ENCODE results near the gene PKLR. TPM values are rescaled to one million over a fixed set of nuclear protein-coding genes. Genes with fewer than 3 reads are reported as not detected.
A peak's percentile ranks its signal among the peaks of the same experiment; 100 is the strongest.
"Not testable (repeated sequence)": the region's sequence is repeated elsewhere in the genome, so short reads cannot be mapped to it uniquely, and the experiment has no call there.

Gene PKLR
- total RNA-seq, 1 donor from 2014 or later: 0.09 TPM

DNA sequence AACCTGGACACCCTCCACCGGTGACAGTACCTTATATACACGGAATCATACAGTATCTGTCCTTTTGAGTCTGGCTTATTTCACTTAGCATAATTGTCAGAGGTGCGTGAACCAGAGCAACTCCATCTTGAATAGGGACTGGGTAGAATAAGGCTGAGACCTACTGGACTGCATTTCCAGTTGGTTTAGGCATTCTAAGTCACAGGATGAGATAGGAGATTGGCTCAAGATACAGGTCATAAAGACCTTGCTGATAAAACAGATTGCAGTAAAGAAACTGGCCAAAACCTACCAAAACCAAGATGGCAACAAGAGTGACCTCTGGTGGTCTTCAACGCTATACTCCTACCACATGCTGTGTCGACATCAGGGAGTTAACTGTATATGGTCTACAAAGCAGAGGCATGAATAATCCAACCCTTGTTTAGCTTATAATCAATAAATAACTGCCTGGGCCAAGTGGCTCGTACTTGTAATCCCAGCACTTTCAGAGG is 6.1 kb upstream of the PKLR start:
- Mint-ChIP-seq H3K4me3 (peak overlapping the region; percentile 34), H3K27me3 (no peaks in the 10 kb centered on the region), H3K9me3 (no peaks in the 10 kb centered on the region), H3K36me3 (ENCODE audit: low read depth) (peaks cover 35% of the 10 kb centered on the region), H3K4me1 (peaks cover 30% of the 10 kb centered on the region), H3K27ac (peak overlapping the region; percentile 92)
- intact Hi-C loops (cut with micrococcal nuclease): loop anchor here (5.0 kb wide), 1 partner anchor 115 kb away; no protein-coding TSS in a partner anchor
- DNase-seq: no peak

- no peak overlapping the region for H3K4me3 Mint-ChIP-seq
- no peak for DNase-seq
- H3K36me3 Mint-ChIP-seq (ENCODE audit: low read depth): peaks cover 23% of the 10 kb centered on the region
- intact Hi-C loops (cut with micrococcal nuclease): loop anchor here (5.0 kb wide), 1 partner anchor 114 kb away; no protein-coding TSS in a partner anchor
- H3K27ac Mint-ChIP-seq: peak overlapping the region; percentile 74
- H3K27me3 Mint-ChIP-seq: no peaks in the 10 kb centered on the region
- H3K4me1 Mint-ChIP-seq: peaks cover 21% of the 10 kb centered on the region
- H3K9me3 Mint-ChIP-seq: no peaks in the 10 kb centered on the region
Observed at GRCh38 chr1:155305881-155306391, 4.7 kb upstream of the PKLR start.

DNA sequence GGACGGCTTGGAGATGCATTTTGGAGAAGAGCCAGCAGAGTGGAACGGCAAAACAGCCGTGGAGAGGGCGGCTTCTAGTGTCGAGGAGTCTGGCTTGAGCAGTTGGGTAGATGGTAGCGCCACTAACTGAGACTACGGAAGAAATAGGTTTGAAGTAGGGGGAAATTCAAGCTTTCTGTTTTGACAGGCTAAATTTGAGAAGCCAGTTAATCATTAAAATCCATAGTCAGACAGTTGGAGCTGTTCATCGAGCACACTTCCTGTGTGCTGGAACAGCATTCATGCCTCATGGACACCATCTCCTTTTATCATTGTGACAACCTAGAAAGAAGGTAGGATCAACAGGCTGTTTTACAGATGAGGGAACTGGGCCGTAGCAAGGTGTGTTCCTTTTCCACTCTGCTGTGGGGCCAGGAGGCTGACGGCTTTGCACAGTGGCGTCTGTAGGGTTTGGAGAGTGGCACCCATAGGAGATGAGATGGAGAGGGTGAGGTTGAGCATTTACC is 3.4 kb upstream of the PKLR start:
- no peaks in the 10 kb centered on the region for H3K9me3 Mint-ChIP-seq
- DNase-seq: no peak
- H3K27me3 Mint-ChIP-seq: no peaks in the 10 kb centered on the region
- no peak overlapping the region for H3K4me3 Mint-ChIP-seq
- intact Hi-C loops (cut with micrococcal nuclease): loop anchor here (5.0 kb wide), 1 partner anchor 112 kb away; no protein-coding TSS in a partner anchor
- H3K27ac Mint-ChIP-seq: no peak overlapping the region
- peaks cover 10% of the 10 kb centered on the region for H3K4me1 Mint-ChIP-seq
- peaks cover 10% of the 10 kb centered on the region for H3K36me3 Mint-ChIP-seq (ENCODE audit: low read depth)

GRCh38 chr1:155300553-155301329 is 497 bp downstream of the PKLR start:
- Mint-ChIP-seq H3K27ac (no peak overlapping the region), H3K27me3 (peaks cover 22% of the 10 kb centered on the region), H3K9me3 (no peaks in the 10 kb centered on the region), H3K4me3 (no peak overlapping the region), H3K36me3 (ENCODE audit: low read depth) (no peaks in the 10 kb centered on the region), H3K4me1 (peaks cover 5% of the 10 kb centered on the region)
- no peak for DNase-seq
- intact Hi-C loops (cut with micrococcal nuclease): no loop called here

DNA sequence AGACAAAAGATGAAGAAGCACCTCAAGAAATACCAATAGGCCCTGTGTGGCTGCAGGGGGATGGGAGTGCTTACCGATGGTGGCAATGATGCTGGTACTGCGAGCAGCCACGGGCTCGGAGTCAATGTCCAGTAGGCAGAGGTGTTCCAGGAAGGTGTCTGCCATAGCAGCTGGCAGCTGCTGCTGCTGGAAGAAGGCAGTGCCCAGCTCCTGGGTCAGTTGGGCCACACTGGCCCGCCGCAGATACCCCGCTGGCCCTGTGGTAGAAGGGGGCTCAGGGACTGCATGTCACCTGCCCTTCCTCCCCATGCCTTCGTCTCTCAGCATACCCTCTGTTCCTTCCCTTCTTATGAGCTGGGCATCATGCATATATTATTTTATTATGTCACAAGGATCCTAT is 1.2 kb downstream of the PKLR start:
- Mint-ChIP-seq H3K36me3 (ENCODE audit: low read depth) (no peaks in the 10 kb centered on the region), H3K9me3 (no peaks in the 10 kb centered on the region), H3K4me1 (peaks cover 5% of the 10 kb centered on the region), H3K4me3 (no peak overlapping the region), H3K27ac (no peak overlapping the region), H3K27me3 (peaks cover 27% of the 10 kb centered on the region)
- intact Hi-C loops (cut with micrococcal nuclease): no loop called here
- DNase-seq: no peak

GRCh38 chr1:155297384-155297783 is 3.9 kb downstream of the PKLR start:
- intact Hi-C loops (cut with micrococcal nuclease): no loop called here
- Mint-ChIP-seq H3K4me3 (no peak overlapping the region), H3K27ac (no peak overlapping the region), H3K4me1 (peaks cover 8% of the 10 kb centered on the region), H3K9me3 (no peaks in the 10 kb centered on the region), H3K27me3 (peaks cover 42% of the 10 kb centered on the region), H3K36me3 (ENCODE audit: low read depth) (no peaks in the 10 kb centered on the region)
- DNase-seq: no peak

DNA sequence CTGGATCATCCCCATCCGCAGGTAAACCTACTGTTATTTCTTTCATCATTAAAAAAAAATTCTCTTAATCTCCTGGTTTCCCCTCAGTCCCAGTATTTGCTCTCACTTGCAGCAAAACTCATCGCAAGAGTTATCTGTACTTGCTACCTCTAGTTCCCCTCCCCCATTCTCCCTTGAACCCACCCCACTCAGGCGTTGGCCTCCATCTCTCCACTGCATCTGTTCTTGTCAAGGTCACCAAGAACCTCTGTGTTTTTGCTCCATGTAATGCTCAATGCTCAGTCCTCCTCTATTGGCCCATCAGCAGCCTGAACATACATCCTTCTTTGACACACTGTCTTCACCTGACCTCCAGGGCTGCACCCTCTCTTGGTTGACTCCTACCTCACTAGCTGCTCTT is 4.6 kb downstream of the PKLR start:
- Mint-ChIP-seq H3K27me3 (peaks cover 46% of the 10 kb centered on the region), H3K4me1 (peaks cover 8% of the 10 kb centered on the region), H3K4me3 (no peak overlapping the region), H3K36me3 (ENCODE audit: low read depth) (no peaks in the 10 kb centered on the region), H3K9me3 (no peaks in the 10 kb centered on the region), H3K27ac (no peak overlapping the region)
- no peak for DNase-seq
- intact Hi-C loops (cut with micrococcal nuclease): no loop called here

GRCh38 chr1:155295942-155296267 is 5.3 kb downstream of the PKLR start:
- intact Hi-C loops (cut with micrococcal nuclease): no loop called here
- H3K9me3 Mint-ChIP-seq: no peaks in the 10 kb centered on the region
- no peak overlapping the region for H3K4me3 Mint-ChIP-seq
- H3K4me1 Mint-ChIP-seq: peaks cover 8% of the 10 kb centered on the region
- H3K36me3 Mint-ChIP-seq (ENCODE audit: low read depth): no peaks in the 10 kb centered on the region
- no peak for DNase-seq
- no peak overlapping the region for H3K27ac Mint-ChIP-seq
- H3K27me3 Mint-ChIP-seq: peaks cover 50% of the 10 kb centered on the region

- intact Hi-C loops (cut with micrococcal nuclease): no loop called here
- Mint-ChIP-seq H3K4me3 (peak overlapping the region; percentile 47), H3K36me3 (ENCODE audit: low read depth) (no peaks in the 10 kb centered on the region), H3K4me1 (peaks cover 8% of the 10 kb centered on the region), H3K27me3 (peaks cover 50% of the 10 kb centered on the region), H3K9me3 (no peaks in the 10 kb centered on the region), H3K27ac (no peak overlapping the region)
- DNase-seq: no peak
Observed at GRCh38 chr1:155295183-155295941, 5.9 kb downstream of the PKLR start.

DNA sequence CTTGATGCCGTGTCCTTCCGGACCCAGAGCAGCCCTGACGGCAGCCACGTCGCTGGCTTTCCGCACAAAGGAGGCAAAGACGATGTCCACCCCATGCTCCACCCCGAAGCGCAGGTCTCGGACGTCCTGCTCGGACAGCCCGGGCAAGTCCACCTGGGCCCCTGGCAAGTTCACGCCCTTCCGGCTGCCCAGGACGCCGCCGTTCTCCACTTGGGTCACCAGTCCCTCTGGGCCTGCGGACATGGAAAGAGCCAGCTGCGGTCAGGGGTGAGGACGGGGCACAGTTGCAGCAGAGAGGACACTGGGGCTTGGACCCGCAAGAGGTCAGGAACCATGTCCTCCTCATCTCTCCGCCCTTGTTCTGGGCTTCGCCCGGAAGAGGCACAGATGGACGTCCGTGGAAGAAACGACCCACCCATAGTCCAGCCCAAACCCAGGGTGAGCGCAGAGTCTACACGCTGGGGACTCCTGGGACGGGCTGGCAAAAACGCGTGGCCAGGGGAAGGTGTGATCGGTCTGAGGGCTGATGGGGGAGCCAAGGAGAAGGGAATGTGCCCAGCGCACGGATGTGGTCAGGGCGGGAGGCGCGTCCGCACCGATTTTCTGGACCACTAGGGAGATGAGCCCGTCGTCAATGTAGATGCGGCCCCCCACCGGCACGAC is 6.6 kb downstream of the PKLR start:
- no peaks in the 10 kb centered on the region for H3K9me3 Mint-ChIP-seq
- DNase-seq: no peak
- H3K36me3 Mint-ChIP-seq (ENCODE audit: low read depth): no peaks in the 10 kb centered on the region
- H3K4me3 Mint-ChIP-seq: peak overlapping the region; percentile 47
- H3K4me1 Mint-ChIP-seq: peaks cover 8% of the 10 kb centered on the region
- peaks cover 53% of the 10 kb centered on the region for H3K27me3 Mint-ChIP-seq
- H3K27ac Mint-ChIP-seq: no peak overlapping the region
- intact Hi-C loops (cut with micrococcal nuclease): no loop called here

GRCh38 chr1:155293086-155293749 is 8.0 kb downstream of the PKLR start:
- H3K9me3 Mint-ChIP-seq: no peaks in the 10 kb centered on the region
- peaks cover 53% of the 10 kb centered on the region for H3K27me3 Mint-ChIP-seq
- DNase-seq: no peak
- no peak overlapping the region for H3K4me3 Mint-ChIP-seq
- peaks cover 8% of the 10 kb centered on the region for H3K4me1 Mint-ChIP-seq
- H3K27ac Mint-ChIP-seq: no peak overlapping the region
- intact Hi-C loops (cut with micrococcal nuclease): no loop called here
- H3K36me3 Mint-ChIP-seq (ENCODE audit: low read depth): no peaks in the 10 kb centered on the region

GRCh38 chr1:155291006-155291405 is 10.2 kb downstream of the PKLR start:
- H3K27ac Mint-ChIP-seq; H3K4me3 Mint-ChIP-seq; H3K4me1 Mint-ChIP-seq; intact Hi-C loops (cut with micrococcal nuclease); DNase-seq; H3K36me3 Mint-ChIP-seq (ENCODE audit: low read depth); H3K9me3 Mint-ChIP-seq: not testable (repeated sequence)
- peaks cover 33% of the 10 kb centered on the region for H3K27me3 Mint-ChIP-seq

DNA sequence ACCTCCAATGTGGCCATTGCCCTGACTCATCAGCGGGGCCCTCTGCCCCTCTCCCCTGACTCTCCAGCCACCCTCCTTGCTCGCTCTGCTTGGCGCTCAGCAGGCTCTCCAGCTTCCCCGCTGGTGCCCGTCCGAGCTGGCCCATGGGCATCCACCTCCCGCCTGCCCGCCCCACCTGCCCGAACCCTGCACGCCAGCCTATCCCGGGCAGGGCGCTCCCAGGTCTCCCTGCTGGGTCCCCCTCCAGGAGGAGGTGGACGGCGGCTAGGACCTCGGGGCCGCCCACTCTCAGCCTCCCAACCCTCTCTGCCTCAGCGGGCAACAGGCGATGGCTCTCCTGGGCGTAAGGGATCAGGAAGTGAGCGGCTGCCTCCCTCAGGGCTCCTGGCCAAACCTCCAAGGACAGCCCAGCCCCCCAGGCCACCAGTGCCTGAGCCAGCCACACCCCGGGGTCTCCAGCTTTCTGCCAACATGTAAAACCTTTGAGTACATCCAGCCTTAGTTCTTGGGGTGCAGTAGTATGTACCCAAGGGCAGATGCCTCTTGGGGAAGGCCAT is 13.2 kb downstream of the PKLR start:
- no peak for DNase-seq

More for the DNA sequence above, 13.2 kb downstream of the PKLR start:
- H3K36me3 Mint-ChIP-seq (ENCODE audit: low read depth): no peaks in the 10 kb centered on the region
- H3K27me3 Mint-ChIP-seq: peaks cover 13% of the 10 kb centered on the region
- no peaks in the 10 kb centered on the region for H3K9me3 Mint-ChIP-seq
- H3K4me1 Mint-ChIP-seq: no peaks in the 10 kb centered on the region
- H3K27ac Mint-ChIP-seq: no peak overlapping the region
- no peak overlapping the region for H3K4me3 Mint-ChIP-seq
- intact Hi-C loops (cut with micrococcal nuclease): no loop called here
